GM12878 (cell line): Measurements from ENCODE around the gene RREB1. TPM values are rescaled to one million over a fixed set of nuclear protein-coding genes. Genes with fewer than 3 reads are reported as not detected.

Experiments used
- BACH1 ChIP-seq: fragments of 450-650 bp; IDR thresholded peaks from 2 replicates; pipeline ENCODE4 v1.6.1; 2017; ENCODE audit warnings: mild to moderate bottlenecking, borderline replicate concordance
- CHD2 ChIP-seq: IDR thresholded peaks from 2 replicates; pipeline ENCODE4 v1.6.1; 2011; ENCODE audit warnings: low read depth, low read length, improper control_type of control experiment, borderline replicate concordance
- E2F8 ChIP-seq: fragments of 450-650 bp; IDR thresholded peaks from 2 replicates; pipeline ENCODE4 v1.6.1; 2018; ENCODE audit warnings: mild to moderate bottlenecking, low read depth, moderate library complexity; ENCODE audit not compliant: partially characterized antibody
- EP300 ChIP-seq, 2 experiments: fragments of 150-350 bp in 1 of 2; IDR thresholded peaks; 2 replicates each; pipeline ENCODE4 v1.6.1; 2011 to 2012; ENCODE audit warnings: low read depth in 2 of 2, low read length in 2 of 2, borderline replicate concordance in 1 of 2, improper control_type of control experiment in 1 of 2, inconsistent platforms in 1 of 2; ENCODE audit not compliant: control insufficient read depth in 1 of 2
- GABPA ChIP-seq: IDR thresholded peaks from 2 replicates; pipeline ENCODE4 v1.6.1; 2014; ENCODE audit warnings: antibody characterized with exemption, low read depth, mild to moderate bottlenecking, inconsistent platforms
- HDAC6 ChIP-seq: fragments of 200-600 bp; sonication (generic); IDR thresholded peaks from one replicate; pipeline ENCODE4 v1.8.0; 2017; ENCODE audit warnings: antibody characterized with exemption; ENCODE audit not compliant: unreplicated experiment
- HSF1 ChIP-seq: fragments of 150-350 bp; IDR thresholded peaks from 2 replicates; pipeline ENCODE4 v1.6.1; 2014; ENCODE audit warnings: mild to moderate bottlenecking, low read depth, low read length
- MLLT1 ChIP-seq: fragments of 450-650 bp; IDR thresholded peaks from 2 replicates; pipeline ENCODE4 v1.6.1; 2016; ENCODE audit warnings: mild to moderate bottlenecking
- NR2C2 ChIP-seq: IDR thresholded peaks from 2 replicates; pipeline ENCODE4 v1.6.1; 2011; ENCODE audit warnings: borderline replicate concordance, low read depth; ENCODE audit not compliant: control insufficient read depth, insufficient read length
- PKNOX1 ChIP-seq: fragments of 450-650 bp; IDR thresholded peaks from 2 replicates; pipeline ENCODE4 v1.6.1; 2016; ENCODE audit warnings: mild to moderate bottlenecking
- RAD51 ChIP-seq: fragments of 450-650 bp; IDR thresholded peaks from 2 replicates; pipeline ENCODE4 v1.6.1; 2016; ENCODE audit warnings: moderate library complexity, mild to moderate bottlenecking, inconsistent platforms
- RBBP5 ChIP-seq: fragments of 200-600 bp; sonication (generic); conservative IDR thresholded peaks from 2 replicates; pipeline ENCODE4 v1.6.1; 2016
- RFX5 ChIP-seq: IDR thresholded peaks from 2 replicates; pipeline ENCODE4 v1.6.1; 2011; ENCODE audit warnings: low read depth, low read length, improper control_type of control experiment
- STAT3 ChIP-seq: IDR thresholded peaks from 2 replicates; pipeline ENCODE4 v1.6.1; 2011; ENCODE audit warnings: low read depth, low read length, improper control_type of control experiment
- TAF1 ChIP-seq: IDR thresholded peaks from 2 replicates; pipeline ENCODE4 v1.6.1; 2011; ENCODE audit warnings: mild to moderate bottlenecking, low read depth, low read length, borderline replicate concordance
- ZBED1 ChIP-seq: IDR thresholded peaks from 2 replicates; pipeline ENCODE4 v1.6.1; 2016; ENCODE audit warnings: borderline replicate concordance
- ZSCAN29 ChIP-seq: fragments of 450-650 bp; IDR thresholded peaks from 2 replicates; pipeline ENCODE4 v1.6.1; 2017; ENCODE audit warnings: mild to moderate bottlenecking, moderate library complexity
- polyA plus RNA-seq, 11 experiments: library from polyadenylated mRNA; depleted of rRNA in 4 of 11; unstranded in 6 of 11; stranded (reverse) in 5 of 11; fragments of >200 nt; fragmentation: Nextera tagmentation in 4 of 11; fragmentation: Illumina TruSeq in 1 of 11; extraction: Ambion mirVana in 4 of 11; extraction: Trizol in 1 of 11; gene quantifications; 1 replicate in 1 of 11; 2 replicates in 10 of 11; pipeline versions ENCODE4 v1.2.1 to v1.2.3, GENCODE V29; 2011 to 2016; ENCODE audit warnings: inconsistent platforms in 2 of 11, missing spikeins in 2 of 11, low read depth in 1 of 11
- total RNA-seq, 4 experiments: library from RNA; depleted of rRNA in 3 of 4; stranded (reverse); fragments of >200 nt in 3 of 4; fragmentation: Illumina TruSeq in 1 of 4; extraction: Trizol in 1 of 4; gene quantifications; 2 replicates each; pipeline versions ENCODE4 v1.2.1 to v1.2.3, GENCODE V29; 2013 to 2021

Gene RREB1
- total and polyA plus RNA-seq, 10 of the 15 experiments (the other 5 are each of a cell fraction or from before 2014, with no cell fraction given): 1.9 to 30.3 (median 8.6) TPM

- no peak for TF ChIP-seq MLLT1
- TF ChIP-seq CHD2: no peak
- TF ChIP-seq STAT3: no peak
- no peak for TF ChIP-seq BACH1
- no peak for TF ChIP-seq NR2C2
- TF ChIP-seq E2F8: no peak
- TF ChIP-seq ZBED1: no peak
- TF ChIP-seq RFX5: no peak
- no peak for TF ChIP-seq RAD51
- no peak for TF ChIP-seq GABPA
- TF ChIP-seq HSF1: no peak
- no peak for TF ChIP-seq ZSCAN29
- no peak for TF ChIP-seq RBBP5
- TF ChIP-seq EP300 (IDR thresholded peaks at IDR 0.05; ENCODE audit: borderline replicate concordance in 1 of 2, control insufficient read depth in 1 of 2, low read depth in 2 of 2, low read length in 2 of 2): no peak
- no peak for TF ChIP-seq TAF1
- no peak for TF ChIP-seq HDAC6
- TF ChIP-seq PKNOX1: peak; percentile 70; the same call in 1 of the 2 replicates
These were observed 34.5 kb upstream of the RREB1 start (continued) for GRCh38 chr6:7073082-7073820.
